NCI-H1436 treated with DMSO at 0.1 percent for 48 hours (cell line): Measurements from ENCODE around the gene POLR3G.
A peak's percentile ranks its signal among the peaks of the same experiment; 100 is the strongest.

Experiments
- DNase-seq: peaks from one replicate; lab custom pipeline; 2025; lab: John Stamatoyannopoulos, UW

Gene POLR3G

DNA sequence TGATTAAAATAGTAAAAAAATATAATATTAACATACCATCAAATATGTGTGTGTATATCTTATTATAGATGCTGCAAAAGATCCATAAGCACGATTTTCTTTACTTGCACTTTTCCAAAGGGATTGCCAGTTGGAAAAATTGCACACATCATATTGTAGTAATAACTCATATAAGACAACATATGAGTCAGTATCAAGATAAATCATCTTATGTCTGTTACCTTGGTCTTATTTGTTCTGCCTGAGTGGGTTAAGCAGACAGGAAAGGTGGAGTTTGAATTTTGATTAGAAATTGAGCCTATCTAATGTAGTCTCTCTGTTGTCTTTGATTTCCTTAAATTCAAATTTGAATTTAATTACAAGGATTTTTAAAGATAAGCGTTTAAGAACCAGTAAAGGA lies 30.1 kb downstream of the POLR3G start:
- DNase-seq, result no peak

GRCh38 chr5:90506221-90506620 lies 31.6 kb downstream of the POLR3G start:
- no peak for DNase-seq

DNA sequence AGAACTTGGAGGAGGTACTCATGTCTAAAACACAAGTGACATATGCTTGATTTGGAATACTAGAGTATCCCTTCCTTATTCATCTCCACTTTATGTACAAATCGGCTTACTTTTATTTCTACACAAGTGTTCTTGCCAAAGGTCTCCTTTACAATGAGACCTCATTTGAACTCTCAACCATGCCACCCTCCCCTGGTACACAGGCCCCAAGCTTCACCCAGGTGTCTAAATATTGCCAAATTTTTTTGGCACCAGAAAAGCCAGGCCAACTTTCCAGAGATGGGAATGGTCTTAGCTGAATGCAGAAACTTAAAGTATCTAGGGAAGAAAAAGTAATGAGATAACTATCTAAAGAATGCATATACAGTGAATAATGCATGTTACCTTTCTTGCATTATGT lies 35.8 kb downstream of the POLR3G start:
- DNase-seq, result no peak

- DNase-seq, result no peak
Observed at GRCh38 chr5:90514520-90514919, 39.9 kb downstream of the POLR3G start.

- DNase-seq, result peak; percentile 92
Observed at GRCh38 chr5:90518661-90519060, 44.0 kb downstream of the POLR3G start.

DNA sequence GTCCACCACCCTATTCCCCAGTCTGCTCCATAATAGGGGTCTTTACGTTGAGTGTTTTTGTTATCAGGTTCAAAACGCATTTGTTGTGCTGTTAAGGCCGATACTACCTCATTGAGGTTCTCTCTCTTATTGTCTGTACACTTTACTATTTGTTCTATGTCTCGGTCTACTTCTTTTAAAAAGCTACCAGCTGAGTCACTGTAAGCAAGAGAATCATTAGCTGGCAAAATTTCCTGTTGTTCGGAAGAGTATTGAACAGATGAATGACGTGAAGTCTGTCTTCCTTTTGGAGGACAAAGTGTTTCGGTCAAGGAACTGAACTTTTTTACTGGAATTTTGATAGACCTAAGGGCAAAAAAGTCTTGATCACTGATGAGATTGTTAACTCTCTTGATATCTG lies 44.4 kb downstream of the POLR3G start:
- peak; percentile 92 for DNase-seq

DNA sequence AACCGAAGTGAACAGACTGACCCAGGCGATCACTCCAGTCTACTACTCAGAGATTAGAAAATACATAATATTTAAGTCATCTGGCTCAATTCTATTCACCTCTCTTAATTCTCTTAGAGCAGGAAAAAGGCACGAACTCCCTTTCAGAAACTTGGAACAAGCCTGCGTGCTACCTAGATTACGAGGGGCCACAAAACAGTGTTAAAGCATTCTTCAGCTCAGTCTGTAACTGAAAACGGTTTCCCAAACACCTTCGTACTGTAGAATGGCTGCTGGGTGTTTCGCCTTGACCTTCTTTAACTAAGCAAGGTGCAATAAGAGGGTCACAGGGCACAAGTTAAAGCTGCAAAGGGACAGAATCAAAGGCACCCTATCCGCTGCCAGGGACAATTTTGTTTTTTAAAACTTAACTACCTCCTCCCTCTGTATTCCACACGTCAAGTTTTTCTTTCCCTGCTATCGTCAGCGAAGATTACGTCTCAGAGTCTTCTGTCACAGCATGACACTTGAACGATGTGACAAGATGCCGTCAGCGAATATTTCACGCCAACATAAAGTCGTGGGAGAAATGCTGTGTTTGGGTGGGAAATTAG lies 54.0 kb downstream of the POLR3G start:
- no peak for DNase-seq

DNA sequence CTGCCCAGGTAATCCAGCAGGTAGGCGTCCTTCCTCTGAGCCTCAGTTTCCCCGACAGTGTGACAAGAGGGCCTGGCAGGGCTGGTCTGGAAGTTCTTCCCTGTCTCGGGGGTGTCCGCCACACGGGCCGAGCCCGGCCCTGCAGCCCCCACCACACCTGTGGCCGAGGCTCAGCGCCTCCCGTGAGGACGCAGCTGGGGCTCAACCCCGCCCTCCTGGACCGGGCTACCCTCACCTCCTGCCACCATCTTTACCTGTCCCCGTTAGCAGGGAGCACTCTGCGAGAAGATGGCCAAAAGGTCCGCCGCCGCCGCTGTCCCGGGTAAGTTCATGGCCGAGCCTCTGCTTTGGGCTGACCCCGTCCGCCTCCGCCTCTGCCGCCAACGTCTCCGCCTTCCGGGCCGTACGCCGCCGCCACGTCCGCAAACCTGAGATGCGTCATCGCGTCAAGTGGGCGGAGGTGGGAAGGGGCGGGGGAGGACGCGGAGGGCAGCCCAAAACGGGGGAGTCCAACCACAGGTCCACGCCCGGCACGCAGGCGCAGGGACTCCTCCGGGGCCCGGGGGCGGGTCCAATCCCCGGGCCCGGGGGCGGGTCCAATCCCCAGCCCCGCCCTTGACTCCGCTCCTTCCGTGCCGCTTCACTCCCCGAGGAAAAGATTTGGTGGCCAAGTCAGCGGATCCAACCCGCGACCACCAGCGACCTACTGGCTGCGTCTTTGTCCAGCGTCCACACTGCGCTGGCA lies 54.7 kb downstream of the POLR3G start, which contains the start of gene LYSMD3:
Gene LYSMD3 (minus strand): TSS at position 391 of the 745 bp plus-strand sequence. CDS start 4,295 bp downstream, outside the sequence.
- DNase-seq, result peak; percentile 58

- no peak for DNase-seq
Observed at GRCh38 chr5:90529939-90530677, 55.4 kb downstream of the POLR3G start.

- DNase-seq, result no peak
Observed at GRCh38 chr5:90530736-90531487, 56.2 kb downstream of the POLR3G start.

GRCh38 chr5:90533794-90534193 lies 59.1 kb downstream of the POLR3G start:
- DNase-seq, result no peak

DNA sequence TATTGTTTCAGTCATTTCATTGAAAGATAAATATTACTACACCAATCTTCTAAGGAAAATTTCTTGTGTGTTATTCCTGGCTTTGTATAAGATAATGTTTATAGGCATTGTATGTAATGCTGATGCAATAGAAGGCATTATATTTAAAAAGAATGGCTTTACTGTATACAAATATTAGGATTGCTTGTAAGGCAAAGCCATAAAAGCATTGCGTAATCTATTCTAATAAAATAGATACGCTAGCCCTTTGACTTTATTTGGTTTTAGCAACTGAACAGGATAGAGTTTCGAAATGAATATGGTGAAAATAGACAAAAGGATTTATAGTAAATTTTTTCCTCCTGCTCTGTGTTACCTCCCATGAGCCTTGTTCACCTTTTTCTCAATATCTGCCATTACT lies 60.3 kb downstream of the POLR3G start:
- no peak for DNase-seq

- DNase-seq, result no peak
Observed at GRCh38 chr5:90542827-90543519, 68.3 kb downstream of the POLR3G start.

- DNase-seq, result no peak
Observed at GRCh38 chr5:90545511-90545910, 70.8 kb downstream of the POLR3G start.

GRCh38 chr5:90546216-90546837 lies 71.7 kb downstream of the POLR3G start:
- no peak for DNase-seq

DNA sequence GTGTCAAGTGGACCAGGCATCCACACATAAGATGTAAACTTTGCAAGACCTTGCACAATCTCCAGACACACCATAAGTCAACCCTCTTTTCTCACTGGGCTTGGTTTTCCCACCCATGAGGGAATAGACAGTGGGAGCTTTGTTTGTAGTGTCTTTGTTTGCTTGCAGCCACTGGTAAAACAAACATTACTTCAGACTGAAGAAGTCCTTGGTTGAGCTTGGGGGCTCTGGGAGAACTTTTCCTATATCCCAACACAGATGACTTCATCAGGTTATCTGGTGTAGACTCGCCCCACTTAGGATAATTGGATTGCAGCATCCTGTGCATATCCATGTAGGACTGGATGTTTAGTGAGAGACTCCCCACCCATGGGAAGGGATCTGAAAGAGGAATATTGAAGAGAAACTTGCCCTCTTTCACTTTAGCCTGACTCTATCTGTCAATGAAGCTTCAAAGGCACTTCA lies 72.4 kb downstream of the POLR3G start:
- no peak for DNase-seq

DNA sequence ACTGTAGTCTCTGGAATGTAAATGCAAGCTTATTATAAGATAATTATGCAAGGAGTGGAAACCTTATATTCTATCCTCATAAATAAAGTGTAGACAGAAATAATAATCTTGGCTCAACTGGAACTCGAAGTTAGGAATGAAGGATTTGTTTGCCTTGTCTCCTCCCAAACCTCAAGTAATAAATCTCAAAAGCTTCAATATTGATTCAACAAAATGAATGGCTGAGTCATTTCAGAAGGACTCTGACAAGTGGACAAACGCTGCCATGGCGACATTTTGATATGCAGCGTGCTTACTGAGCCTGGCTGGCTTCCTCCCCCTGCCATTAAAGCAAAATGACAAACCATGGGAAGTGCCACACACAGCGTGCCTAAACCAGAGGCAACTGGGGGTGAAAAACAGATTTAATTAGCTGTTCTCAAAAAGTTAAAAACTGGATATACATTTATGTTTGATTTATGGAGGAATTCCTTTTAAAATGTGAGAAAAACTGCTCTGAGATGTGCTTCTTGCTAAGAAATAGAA lies 73.5 kb downstream of the POLR3G start:
- DNase-seq, result peak; percentile 59

DNA sequence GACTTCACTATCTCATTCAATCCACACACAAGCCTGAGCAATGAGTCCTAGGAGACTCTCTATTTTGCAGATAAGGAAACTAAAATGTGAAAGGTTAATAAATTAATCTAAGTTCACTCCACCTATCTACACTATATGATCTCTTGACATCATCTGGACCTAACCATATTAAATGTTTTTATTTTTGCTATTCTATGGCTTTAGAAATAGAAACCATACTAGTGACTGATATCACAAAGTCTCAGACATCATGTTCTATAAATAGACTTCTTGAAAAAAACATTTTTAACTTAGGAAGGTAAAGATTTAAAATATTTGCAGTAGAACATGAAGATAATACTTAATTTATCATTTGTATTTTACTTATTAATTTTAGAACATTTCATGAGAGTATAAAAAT lies 74.6 kb downstream of the POLR3G start:
- DNase-seq, result no peak

DNA sequence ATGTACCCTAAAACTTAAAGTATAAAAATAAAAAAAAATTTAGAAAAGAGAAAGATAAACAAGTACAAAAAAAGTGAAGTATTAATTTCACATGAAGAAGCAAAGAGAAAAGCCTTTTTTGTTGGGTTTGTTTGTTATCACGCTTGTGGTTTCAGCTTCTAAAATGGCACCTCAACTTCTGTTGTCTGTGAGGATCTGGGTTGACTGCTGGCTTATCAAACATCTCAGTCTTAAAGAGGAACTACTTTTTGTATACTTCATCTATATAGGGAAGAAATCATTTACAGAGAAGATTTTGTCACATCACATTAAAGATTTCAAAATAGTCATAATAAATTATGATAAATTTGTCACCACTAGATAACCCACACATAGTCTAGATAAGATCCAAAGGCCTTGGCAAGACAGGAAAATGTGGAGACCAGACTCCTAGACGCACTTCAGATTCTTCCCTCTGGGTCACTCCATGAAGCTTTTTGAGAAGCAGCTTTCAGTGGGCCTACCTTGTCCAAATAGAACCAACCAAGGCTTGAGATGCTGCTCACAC lies 75.1 kb downstream of the POLR3G start:
- DNase-seq, result no peak

DNA sequence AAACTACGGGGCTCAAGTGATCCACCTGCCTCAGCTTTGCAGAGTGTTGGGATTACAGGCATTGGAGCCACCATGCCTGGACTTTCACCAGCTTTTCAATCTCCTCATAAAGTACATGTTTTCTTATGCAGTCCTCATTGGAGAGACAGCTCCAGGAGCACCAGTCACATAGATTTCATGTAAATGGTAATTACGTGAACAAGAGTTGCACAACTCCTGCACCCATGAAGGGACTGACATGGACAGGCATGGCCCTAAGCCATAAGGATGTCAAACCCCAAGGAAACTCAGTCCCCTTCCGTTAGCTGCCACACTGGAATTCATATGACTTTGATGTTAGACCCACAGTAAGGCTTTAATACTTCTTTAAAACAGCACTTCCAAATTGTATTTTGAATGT lies 76.3 kb downstream of the POLR3G start:
- DNase-seq, result no peak

DNA sequence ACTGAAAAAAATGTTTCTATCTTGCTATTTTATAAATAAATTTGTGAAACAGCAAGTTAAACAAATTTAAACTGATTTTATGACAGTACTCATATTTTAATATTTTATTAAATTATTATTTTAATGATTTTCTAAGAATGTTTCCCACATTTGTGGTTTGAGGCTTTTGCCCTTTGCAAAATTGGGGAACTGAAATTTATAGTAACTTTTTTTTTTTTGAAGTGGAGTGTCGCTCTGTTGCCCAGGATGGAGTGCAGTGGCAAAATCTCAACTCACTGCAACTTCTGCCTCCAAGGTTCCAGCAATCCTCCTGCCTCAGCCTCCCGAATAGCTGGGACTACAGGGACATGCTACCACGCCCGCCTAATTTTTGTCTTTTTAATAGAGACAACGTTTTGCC lies 76.7 kb downstream of the POLR3G start:
- no peak for DNase-seq
